Cerebellar cortex (tissue), 1 donor: Measurements from ENCODE around the gene CLCN7.

ENCODE experiments used
- DNase-seq: peaks from one replicate; pipeline ENCODE4 v3.0.0-alpha.2; 2015; ENCODE audit warnings: low spot score

The CLCN7 gene, protein sequence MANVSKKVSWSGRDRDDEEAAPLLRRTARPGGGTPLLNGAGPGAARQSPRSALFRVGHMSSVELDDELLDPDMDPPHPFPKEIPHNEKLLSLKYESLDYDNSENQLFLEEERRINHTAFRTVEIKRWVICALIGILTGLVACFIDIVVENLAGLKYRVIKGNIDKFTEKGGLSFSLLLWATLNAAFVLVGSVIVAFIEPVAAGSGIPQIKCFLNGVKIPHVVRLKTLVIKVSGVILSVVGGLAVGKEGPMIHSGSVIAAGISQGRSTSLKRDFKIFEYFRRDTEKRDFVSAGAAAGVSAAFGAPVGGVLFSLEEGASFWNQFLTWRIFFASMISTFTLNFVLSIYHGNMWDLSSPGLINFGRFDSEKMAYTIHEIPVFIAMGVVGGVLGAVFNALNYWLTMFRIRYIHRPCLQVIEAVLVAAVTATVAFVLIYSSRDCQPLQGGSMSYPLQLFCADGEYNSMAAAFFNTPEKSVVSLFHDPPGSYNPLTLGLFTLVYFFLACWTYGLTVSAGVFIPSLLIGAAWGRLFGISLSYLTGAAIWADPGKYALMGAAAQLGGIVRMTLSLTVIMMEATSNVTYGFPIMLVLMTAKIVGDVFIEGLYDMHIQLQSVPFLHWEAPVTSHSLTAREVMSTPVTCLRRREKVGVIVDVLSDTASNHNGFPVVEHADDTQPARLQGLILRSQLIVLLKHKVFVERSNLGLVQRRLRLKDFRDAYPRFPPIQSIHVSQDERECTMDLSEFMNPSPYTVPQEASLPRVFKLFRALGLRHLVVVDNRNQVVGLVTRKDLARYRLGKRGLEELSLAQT

DNA sequence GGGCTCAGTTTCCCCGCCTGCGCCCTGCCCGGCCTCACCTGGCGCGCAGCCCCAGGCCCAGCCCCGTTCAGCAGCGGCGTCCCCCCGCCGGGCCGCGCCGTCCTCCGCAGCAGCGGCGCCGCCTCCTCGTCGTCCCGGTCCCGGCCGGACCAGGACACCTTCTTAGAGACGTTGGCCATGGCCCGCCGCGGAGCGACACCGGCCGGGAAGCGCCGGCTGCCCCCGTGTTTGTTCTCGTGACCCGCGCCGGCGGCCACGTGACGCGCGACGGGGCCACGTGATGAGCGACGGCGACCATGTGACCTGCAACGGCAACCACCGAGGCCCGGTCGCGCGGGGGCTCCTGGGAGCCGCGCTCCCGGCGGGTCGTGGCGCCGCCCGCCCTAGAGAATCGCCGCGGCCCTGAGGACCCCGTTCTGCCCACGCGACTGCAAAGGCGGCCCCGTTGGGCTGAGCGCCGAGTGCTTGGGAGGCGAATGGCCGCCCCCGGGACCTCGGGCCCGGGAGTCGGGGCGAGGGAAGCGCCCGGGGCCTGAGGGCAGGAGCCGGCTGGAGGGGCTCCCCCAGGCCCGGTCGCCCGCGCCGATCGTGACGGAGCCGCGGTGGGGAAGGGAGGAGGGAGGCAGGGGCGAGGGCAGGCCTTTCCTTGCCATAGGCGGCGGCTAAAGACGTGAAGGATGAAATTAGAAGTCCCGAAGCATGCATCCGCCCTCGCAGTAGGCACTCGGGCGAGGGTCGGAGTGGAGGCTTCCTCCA lies at the start of gene CLCN7:
Gene CLCN7, minus strand, starts transcription at position 233 of the 756 bp plus-strand sequence. Its CDS starts 54 bp downstream, at position 179.
- peak; percentile 67 for DNase-seq

DNA sequence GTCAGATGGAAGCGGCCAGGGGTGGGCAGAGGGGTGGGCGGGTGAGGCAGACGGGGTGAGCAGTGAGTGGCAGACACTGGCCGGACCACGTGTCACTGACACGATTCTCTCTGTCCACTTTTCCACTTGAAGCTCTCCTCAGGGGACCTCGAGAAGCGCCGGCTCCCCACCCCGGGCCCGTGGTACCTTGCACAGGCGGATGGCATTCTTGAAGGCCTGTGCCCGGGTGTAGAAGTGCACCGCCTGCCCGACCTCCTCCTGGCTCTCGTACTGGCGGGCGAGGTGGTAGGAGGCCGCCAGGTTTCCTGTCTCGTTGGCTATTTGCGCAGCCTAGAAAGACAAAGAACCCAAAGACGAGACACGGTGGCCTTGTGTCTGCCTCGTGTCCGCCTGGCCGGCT lies 49.5 kb upstream of the CLCN7 start:
- DNase-seq, result no peak

DNA sequence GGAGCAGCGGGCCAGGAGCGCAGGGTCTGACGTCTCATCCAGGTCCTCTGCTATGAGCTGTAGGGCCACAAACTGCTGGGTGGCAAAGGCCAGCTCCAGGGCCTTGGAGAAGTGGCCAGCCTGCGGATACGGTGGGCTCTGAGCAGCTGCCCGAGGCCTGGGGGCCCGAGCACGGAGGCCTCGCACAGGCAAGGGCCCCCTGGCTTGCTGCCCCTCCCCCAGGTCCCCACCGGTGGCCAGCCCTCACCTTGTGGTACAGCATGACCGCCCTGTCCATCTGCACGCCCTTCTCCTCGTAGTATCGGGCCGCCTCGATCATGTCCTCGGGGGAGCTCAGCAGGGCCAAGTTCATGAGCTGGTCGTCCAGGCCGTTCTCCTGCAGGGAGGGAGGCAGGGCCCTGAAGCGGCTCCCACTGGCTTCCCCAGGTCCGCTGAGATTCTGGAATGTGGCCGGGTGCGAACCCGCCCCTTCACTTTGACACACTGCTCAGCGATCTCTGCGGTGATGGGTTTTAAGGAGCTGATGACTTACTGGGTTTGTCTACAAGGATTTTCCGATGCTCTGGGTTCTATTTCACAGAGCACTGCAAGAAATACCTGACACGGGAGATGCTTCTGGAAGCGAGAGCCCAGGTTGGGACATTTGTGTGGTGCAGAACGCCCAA lies 48.9 kb upstream of the CLCN7 start:
- DNase-seq, result no peak

DNA sequence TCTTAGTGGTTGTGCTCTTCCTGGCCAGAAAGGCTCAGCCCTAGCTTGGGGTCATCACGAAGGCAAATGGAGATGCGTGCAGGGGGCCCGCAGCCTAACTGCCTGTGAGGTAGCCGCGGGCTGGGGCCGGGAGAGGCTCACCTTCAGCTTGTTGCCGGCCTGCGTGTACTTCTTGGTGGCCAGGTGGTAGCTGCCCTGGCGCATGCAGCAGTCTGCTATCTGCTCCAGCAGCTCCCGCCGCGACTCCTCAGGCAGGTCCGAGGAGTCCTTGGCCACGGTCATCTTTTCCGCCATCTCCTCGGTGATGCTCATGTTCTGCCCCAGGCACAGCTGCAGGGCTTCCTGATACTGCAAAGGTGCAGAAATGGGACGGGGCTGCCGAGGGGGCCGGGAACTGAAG lies 45.6 kb upstream of the CLCN7 start:
- no peak for DNase-seq

DNA sequence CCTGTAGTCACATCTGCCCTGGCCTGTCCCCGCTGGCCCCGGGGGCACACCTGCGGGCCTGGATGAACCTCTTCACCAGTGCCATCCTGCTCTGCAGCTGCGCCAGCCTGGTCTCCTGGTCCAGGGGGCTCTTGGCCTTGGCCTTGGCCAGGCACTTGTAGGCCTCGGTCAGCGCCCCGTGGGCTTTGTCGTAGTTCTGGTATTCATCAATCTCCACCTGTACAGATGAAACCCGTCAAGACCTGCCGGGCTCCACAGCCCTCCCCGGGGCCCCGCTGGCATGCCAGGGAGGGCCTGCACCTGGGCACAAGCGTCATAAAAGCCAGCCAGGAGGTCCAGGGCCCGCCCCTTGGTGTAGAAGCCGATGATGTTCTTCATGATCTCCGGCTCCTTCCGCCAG lies 45.0 kb upstream of the CLCN7 start:
- DNase-seq, result no peak

DNA sequence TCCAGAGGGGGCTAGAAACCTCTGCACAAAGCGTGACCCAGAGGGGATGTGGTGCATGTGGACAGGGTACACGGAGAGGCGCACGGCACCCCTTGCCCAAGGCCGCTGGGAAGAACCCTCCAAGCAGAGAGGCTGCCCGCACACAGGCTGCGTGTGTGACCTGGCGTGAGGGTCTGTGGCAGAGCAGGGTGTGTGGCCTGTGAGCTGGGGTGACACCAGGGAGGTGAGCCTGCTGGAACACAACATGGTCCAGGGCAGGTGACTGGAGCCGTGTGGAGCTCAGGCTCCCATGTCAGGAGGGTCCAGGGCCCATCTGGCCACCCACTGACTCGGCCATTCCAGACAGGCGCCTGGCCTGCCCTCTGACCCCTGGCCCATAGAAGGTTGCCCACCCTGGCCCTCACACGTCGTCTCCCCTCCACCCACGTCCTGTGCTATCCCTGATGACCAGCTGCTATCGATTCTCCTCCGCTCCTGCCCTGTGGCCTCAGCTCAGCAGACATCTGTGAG lies 43.9 kb upstream of the CLCN7 start:
- DNase-seq, result no peak

DNA sequence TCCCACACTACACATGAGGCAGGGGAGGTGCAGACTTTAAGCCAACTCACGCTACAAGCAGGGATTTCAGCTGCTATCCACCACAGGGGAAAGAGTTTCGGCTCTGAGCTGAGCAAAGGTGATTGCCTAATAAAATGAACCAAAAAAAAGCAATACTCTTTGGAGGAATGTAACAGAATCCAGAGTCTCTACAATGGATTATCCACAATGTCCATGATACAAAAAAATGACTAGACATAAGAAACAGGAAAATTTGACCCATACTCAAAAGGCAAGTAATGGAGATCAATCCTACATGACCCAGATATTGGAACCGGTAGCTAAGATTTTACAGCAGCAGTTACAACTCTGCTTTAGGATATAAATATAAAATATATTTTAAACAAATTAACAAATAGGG lies 39.7 kb upstream of the CLCN7 start:
- DNase-seq, result no peak

DNA sequence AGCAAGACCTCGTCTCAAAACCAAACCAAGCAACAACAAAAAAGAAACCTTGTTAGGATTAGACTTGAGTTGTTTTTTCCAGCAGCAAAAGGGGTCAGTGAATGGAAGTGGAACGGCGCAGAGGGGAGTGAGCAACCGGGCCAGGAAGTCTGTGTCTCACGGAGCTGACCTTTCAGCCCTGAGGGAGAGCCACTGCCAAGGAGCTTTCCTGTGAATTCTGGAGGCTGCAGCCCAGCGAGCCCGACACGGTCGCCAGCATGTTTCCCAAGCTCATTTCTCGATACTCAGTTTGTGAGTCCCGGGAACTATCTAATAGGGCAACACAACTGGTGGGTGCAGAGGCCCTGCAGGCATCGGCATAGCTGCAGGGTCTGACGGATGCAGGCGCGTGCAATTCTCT lies 37.9 kb upstream of the CLCN7 start:
- DNase-seq, result no peak

DNA sequence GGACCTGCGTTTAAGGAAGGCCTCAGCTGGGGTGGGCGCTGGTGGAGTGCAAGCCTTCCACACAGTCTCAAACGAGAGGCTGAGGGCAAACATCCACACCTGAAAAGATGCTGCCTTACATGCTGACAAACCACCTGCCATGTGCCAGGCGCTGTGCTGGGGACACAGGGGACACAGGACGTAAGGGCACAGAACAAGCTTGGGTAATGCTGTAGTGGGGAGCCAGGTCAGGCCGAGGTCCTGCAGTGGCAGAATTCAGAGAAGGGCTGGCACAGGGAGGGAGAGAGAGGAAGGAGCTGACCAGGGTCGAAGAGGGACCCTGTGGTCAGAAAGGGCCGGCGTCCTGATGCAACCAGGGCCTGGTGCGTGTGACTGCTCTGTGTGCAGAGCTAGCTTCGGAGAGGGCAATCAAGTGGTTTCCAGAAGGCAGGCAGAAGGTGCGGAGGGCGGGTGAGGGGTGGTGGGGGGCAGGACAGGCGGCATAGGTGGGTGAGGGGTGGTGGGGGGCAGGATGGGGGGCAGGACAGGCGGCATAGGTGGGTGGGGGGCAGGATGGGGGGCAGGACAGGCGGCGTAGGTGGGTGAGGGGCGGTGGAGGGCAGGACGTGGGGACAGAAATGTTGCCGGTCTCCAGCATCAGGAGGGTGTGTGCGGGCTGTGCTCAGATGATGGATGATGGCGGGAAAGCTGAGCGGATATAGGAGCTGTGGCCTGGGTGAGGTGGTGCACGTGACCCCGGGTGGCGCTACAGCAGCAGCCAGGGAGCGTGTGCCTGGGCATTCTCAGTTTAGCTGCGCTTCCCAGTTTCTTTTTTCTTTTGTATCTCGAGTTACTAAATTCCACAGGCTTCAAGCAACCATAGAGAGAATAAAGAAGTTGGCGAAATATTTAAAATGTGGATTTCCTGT lies 37.1 kb upstream of the CLCN7 start:
- DNase-seq, result no peak

DNA sequence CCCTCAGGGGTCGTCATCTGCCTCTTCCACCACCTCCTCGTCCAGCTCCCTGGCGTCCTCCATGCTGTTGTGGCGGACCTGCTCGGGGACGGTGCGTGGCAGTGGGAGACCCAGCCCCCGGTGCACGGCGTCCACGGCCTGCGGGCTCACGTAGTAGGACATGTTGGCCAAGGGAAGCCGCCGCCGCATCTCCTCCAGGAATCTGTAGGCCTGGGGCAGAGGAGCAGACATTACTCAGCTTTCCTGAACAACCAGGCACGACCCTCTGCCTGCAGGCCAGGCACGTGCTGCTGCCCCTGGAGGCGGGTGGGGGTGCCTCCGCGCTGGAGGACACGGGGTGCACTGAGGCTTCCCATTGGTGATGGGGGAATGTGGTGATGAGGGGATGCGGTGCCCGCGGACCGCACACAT lies 36.1 kb upstream of the CLCN7 start:
- no peak for DNase-seq

DNA sequence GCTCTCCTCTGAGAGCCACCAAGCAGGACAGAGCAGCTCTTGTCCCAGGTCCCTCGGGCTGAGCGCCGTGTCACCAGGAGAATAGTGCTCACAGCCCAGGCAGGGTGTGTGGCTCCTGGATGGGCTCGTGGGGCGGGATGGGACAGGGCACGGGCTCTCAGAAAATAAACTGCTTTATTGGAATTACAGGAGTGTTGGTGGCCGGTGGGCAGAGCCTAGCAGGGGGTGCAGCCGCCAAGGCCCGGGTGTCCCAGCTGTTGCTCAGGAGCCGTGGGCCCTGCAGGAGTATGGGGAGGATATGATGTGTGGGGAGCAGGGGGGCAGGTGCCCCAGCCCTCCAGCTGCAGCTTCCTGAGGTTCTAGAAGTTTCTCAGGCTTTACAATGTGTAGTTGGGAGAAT lies 35.4 kb upstream of the CLCN7 start:
- no peak for DNase-seq

DNA sequence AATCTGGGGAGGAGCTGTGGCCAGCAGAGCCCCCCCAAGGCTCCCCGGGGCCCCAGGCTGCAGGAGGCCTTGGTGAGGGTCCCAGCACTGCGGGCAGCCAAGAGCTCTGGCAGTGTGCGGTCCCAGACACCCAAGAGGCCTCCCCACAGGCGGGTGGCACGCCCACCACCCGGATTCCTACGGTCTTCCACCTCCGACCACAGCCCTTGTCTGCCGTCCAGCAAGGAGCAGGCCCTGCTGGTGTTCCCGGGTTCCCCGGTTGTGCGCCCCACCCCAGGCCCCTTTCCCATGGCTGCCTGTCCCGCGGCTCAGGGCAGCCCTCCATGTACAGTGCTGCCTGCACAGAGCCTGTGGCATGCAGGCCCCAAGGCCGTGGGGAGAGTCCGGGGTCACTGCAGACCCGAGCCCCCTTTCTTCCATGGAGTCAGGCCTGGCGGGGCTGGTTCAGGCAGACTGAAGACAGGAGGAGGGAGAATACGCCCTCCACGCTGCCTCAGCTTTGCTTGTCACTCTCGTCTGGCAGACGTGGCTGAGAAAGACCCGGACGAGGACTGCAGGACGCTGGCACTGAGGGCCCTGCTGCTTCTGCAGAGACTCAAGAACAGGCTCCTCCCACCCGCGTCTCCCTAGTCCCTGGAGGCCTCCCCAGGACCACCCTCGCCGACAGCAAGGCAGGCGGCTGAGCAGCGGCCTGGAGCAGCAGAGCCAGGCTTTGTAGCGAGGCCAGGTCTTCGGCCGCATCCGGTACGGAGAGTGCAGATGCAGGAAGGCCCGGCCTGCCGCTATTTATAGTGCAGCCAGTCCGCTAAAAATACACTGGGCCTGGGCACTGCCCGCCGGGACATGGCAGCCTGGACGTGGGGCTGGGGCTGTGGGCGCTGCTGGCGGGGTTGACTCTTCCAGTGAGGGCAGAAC lies 34.7 kb upstream of the CLCN7 start:
- DNase-seq, result peak; percentile 86

DNA sequence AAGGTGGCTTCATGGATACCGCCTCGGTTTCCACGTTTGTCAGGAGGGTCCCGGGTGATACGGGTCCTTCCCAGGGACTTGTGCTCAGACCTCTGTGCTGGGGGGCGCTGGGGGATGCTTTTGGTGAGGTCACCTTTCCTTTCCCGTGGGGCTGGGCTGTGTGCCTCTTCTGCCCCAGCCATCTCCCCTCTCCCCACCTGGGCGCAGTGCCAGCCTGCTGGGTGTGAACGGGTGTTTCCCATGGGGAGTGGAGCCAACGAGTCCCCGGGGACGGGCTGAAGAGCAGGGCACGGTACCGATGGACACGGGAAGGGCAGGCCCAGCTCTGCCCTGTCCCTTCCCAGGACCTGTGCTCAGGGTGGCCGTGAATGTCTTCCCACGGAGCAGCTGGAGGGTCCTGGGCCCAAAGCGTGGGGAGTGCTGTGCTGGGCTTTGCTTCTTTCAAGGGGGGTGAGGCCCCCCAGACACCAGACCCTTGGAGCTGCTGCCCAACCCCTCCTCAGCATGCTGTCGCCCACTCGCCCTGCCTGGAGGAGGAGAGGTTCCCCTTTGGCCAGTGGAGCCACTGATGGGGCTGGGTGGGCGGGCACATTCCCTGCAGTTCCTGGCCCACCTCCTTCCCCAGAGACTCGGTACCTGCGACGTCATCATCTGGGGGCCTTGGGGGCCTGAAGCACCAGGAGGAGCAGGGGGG lies 33.8 kb upstream of the CLCN7 start:
- no peak for DNase-seq

DNA sequence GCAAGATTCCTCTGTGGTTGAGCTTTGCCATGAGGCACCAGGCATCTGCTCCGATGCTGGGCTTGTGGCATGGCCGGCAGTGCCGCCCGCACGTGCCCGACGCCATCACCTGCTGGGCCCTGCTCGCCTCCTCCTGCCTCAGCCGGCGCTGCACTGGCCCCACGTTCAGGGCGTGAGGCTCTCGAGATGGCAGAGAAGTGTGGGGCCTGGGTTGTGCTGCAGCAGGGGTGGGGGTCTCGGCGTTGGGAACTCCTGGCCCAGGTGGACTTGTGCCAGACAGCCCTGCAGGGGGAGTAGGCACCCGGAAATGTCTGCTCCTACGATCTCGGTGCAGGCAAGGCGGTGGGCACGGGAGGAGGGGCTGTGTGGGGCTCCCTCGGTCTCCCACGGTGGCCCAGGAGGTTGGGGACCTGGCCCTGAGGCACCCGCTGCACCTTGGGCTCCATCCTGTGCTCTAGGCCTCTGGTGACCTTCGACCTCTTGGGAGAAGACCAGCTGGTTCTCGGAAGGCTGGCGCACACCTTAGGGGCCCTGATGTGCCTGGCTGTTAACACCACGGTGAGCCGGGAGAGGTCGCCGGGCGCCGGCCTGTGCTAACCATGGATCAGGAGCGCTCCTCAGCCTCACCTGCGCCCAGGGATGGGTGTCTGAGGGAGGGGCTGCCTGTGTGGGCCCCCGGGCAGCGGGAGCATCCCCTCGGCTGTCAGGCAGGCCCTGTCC lies 31.8 kb upstream of the CLCN7 start:
- peak; percentile 43 for DNase-seq

DNA sequence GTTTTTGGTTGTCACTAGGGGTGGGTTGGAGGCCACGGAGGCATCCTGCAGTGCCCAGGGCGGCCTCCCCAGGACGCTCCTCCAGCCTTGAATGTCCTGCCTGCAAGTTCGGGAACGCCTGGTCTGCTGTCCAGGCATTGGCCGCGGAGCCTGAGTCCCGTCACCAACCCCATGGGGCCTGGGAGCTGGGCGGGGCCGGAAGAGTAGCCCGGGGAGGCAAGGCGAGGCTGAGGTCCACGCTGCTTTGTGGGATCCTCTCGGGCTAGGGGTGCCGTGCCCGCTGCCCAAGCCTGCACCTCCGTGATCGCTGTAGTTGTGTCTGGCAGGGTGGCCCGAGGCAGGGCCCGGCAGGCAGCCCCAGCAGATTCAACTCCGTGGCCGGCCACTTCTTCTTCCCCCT lies 31.1 kb upstream of the CLCN7 start:
- DNase-seq, result no peak

DNA sequence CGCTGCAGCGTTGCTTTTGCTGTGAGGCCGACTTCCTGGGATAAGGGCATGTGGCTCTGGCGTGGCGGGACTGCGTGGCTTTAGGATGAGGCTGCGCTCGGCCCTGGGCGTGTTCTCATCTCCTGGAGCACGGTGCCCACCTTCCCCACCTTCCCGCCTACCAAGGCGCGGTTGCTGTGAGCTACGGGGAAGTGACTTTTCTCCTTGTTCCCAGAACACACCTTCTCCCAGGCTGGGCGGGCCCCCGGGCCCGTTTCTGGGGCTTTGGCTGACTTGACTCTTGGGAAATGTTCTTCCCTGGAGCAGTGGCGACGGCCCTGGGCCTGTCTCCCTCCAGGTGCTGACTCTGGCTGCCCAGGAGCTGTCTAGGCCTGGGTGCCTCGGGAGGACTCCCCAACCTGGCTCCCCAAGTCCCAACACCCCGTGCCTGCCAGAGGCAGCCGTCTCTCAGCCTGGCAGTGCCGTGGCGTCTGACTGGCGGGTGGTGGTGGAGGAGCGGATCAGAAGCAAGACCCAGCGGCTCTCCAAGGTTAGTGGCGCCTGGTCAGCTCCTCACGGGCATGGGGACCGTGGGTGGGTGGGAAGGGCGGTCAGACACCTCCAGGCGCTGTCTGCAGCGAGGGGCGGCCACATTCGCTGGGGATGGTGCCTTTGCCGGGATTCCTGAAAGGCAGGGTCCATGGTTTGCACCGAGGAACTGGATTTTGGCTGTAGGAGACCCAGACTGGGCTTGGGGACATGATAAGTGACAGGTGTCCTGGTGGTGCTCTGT lies 30.4 kb upstream of the CLCN7 start:
- DNase-seq, result no peak

DNA sequence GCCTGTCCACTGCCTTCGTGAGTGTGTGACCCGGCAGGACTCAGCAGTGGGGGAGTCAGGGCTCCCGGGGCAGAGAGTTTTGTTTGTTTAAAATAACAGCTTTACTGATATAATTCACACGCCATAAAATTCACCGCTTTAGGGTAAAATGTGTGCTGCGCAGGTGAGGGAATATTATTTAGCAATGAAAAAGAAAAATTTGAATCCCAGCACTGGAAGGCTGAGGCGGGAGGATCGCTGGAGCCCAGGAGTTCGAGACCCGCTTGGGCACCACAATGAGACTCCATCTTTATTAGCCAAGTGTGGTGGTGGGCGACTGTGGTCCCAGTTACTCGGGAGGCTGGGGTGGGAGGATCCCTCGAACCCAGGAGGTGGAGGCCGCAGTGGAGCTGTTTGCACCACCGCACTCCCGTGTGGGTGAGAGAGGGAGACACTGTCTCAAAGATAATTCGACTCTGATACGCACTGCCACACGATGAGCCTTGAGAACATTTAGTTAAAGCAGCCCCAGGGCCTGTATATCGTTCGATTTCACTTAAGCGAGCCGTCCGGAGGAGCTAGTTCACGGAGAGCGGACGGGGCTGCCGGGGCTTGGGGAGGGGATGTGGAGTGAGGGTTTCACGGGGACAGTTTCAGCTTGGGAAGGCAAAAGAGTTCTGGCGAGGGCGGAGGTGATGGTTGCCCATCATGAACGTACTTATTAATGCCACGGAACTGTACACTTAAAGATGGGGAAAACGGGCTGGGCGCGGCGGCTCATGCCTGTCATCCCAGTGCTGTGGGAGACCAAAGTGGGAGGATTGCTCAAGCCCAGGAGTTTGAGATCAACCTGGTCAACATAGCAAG lies 28.5 kb upstream of the CLCN7 start:
- DNase-seq, result no peak
